ENCODE measurements around the gene F7. TPM values are rescaled to one million over a fixed set of nuclear protein-coding genes. Genes with fewer than 3 reads are reported as not detected.

Gene F7
- total and polyA plus RNA-seq, 5 experiments from 2014 or later, result 0.14 to 0.36 (median 0.16) TPM; not detected in 2

- POLR2A ChIA-PET, result no interaction called here
- no peak overlapping the region for H3K4me3 Mint-ChIP-seq
- peaks cover 0 to 22% (median 7%) of the 10 kb centered on the region in 3 donors for H3K36me3 Mint-ChIP-seq
- no peaks in the 10 kb centered on the region for H3K27me3 Mint-ChIP-seq
- no peak overlapping the region for H3K27ac Mint-ChIP-seq
- no peak for ATAC-seq
- peaks cover 0 to 3% (median 0%) of the 10 kb centered on the region in 4 donors for H3K4me1 Mint-ChIP-seq
- DNase-seq, result no peak
- no peaks in the 10 kb centered on the region for H3K9me3 Mint-ChIP-seq
Measured at GRCh38 chr13:113084094-113084942, 21.3 kb upstream of the F7 start.

- POLR2A ChIA-PET, result no interaction called here
- Mint-ChIP-seq H3K4me3 (no peak overlapping the region), H3K27me3 (no peaks in the 10 kb centered on the region), H3K36me3 (peaks cover 0 to 25% (median 7%) of the 10 kb centered on the region in 3 donors), H3K9me3 (no peaks in the 10 kb centered on the region), H3K4me1 (peaks cover 0 to 2% (median 0%) of the 10 kb centered on the region in 4 donors), H3K27ac (peak overlapping the region in 2 of 10 donors; percentile 27 to 38)
- DNase-seq (no peak), ATAC-seq (no peak)
Measured at GRCh38 chr13:113084943-113085540, 20.5 kb upstream of the F7 start.

- peaks cover 0 to 28% (median 7%) of the 10 kb centered on the region in 3 donors for H3K36me3 Mint-ChIP-seq
- H3K4me1 Mint-ChIP-seq, result peaks cover 0 to 2% (median 0%) of the 10 kb centered on the region in 4 donors
- DNase-seq (peak in 1 of 10 donors; percentile 22), ATAC-seq (no peak)
- H3K27me3 Mint-ChIP-seq, result no peaks in the 10 kb centered on the region
- POLR2A ChIA-PET, result interaction anchor here (0.6 kb wide), 1 partner anchor 926 kb away, joined by 3 read pairs; no protein-coding TSS in a partner anchor
- H3K9me3 Mint-ChIP-seq, result no peaks in the 10 kb centered on the region
- H3K4me3 Mint-ChIP-seq, result no peak overlapping the region
- H3K27ac Mint-ChIP-seq, result no peak overlapping the region
Measured at GRCh38 chr13:113086031-113086750, 19.4 kb upstream of the F7 start.

GRCh38 chr13:113086991-113087922 lies 18.3 kb upstream of the F7 start:
- Mint-ChIP-seq H3K27me3 (no peaks in the 10 kb centered on the region), H3K27ac (peak overlapping the region in 1 of 10 donors; percentile 43), H3K4me3 (no peak overlapping the region), H3K4me1 (peaks cover 0 to 2% (median 0%) of the 10 kb centered on the region in 4 donors), H3K36me3 (peaks cover 0 to 30% (median 7%) of the 10 kb centered on the region in 3 donors), H3K9me3 (no peaks in the 10 kb centered on the region)
- ATAC-seq (no peak), DNase-seq (peak in 1 of 10 donors; percentile 48)
- POLR2A ChIA-PET, result interaction anchor here (0.6 kb wide), 1 partner anchor 925 kb away, joined by 3 read pairs; no protein-coding TSS in a partner anchor

- Mint-ChIP-seq H3K27me3 (no peaks in the 10 kb centered on the region), H3K4me3 (no peak overlapping the region), H3K36me3 (peaks cover 0 to 30% (median 7%) of the 10 kb centered on the region in 3 donors), H3K4me1 (peaks cover 0 to 2% (median 0%) of the 10 kb centered on the region in 4 donors), H3K27ac (no peak overlapping the region), H3K9me3 (no peaks in the 10 kb centered on the region)
- DNase-seq (peak in 1 of 10 donors; percentile 23), ATAC-seq (no peak)
- POLR2A ChIA-PET, result no interaction called here
Measured at GRCh38 chr13:113087923-113088690, 17.5 kb upstream of the F7 start.

- Mint-ChIP-seq H3K36me3 (peaks cover 0 to 29% (median 7%) of the 10 kb centered on the region in 3 donors), H3K4me1 (peaks cover 0 to 2% (median 0%) of the 10 kb centered on the region in 4 donors), H3K27me3 (no peaks in the 10 kb centered on the region), H3K27ac (no peak overlapping the region), H3K4me3 (no peak overlapping the region), H3K9me3 (no peaks in the 10 kb centered on the region)
- POLR2A ChIA-PET, result no interaction called here
- ATAC-seq (no peak), DNase-seq (peak in 1 of 10 donors; percentile 22)
Measured at GRCh38 chr13:113088691-113089020, 16.9 kb upstream of the F7 start.

- POLR2A ChIA-PET, result no interaction called here
- Mint-ChIP-seq H3K27me3 (no peaks in the 10 kb centered on the region), H3K27ac (no peak overlapping the region), H3K4me1 (peaks cover 0 to 2% (median 0%) of the 10 kb centered on the region in 4 donors), H3K36me3 (peaks cover 0 to 27% (median 4%) of the 10 kb centered on the region in 3 donors), H3K4me3 (no peak overlapping the region), H3K9me3 (no peaks in the 10 kb centered on the region)
- ATAC-seq, result no peak
- DNase-seq, result peak in 1 of 10 donors; percentile 50
Measured at GRCh38 chr13:113089693-113090414, 15.7 kb upstream of the F7 start.

- Mint-ChIP-seq H3K27ac (no peak overlapping the region), H3K36me3 (peaks cover 0 to 23% (median 4%) of the 10 kb centered on the region in 3 donors)
Measured at GRCh38 chr13:113090415-113090770, 15.2 kb upstream of the F7 start.

GRCh38 chr13:113090806-113091205 lies 14.8 kb upstream of the F7 start:
- Mint-ChIP-seq H3K4me1 (peaks cover 0 to 2% (median under 1%) of the 10 kb centered on the region in 4 donors), H3K9me3 (no peaks in the 10 kb centered on the region), H3K36me3 (peaks cover 0 to 23% (median 4%) of the 10 kb centered on the region in 3 donors), H3K27ac (peak overlapping the region in 1 of 10 donors; percentile 74), H3K27me3 (no peaks in the 10 kb centered on the region), H3K4me3 (no peak overlapping the region)
- DNase-seq (peak in 1 of 10 donors; percentile 22), ATAC-seq (no peak)
- POLR2A ChIA-PET, result no interaction called here

More at GRCh38 chr13:113090415-113090770, 15.2 kb upstream of the F7 start:
- no peaks in the 10 kb centered on the region for H3K27me3 Mint-ChIP-seq
- DNase-seq (no peak), ATAC-seq (no peak)
- H3K4me3 Mint-ChIP-seq, result no peak overlapping the region
- H3K4me1 Mint-ChIP-seq, result peaks cover 0 to 2% (median under 1%) of the 10 kb centered on the region in 4 donors
- no peaks in the 10 kb centered on the region for H3K9me3 Mint-ChIP-seq
- POLR2A ChIA-PET, result no interaction called here

- DNase-seq, result peak in 1 of 10 donors; percentile 15
Measured at GRCh38 chr13:113091211-113091771, 14.3 kb upstream of the F7 start.

More at GRCh38 chr13:113091211-113091771, 14.3 kb upstream of the F7 start:
- Mint-ChIP-seq H3K27me3 (no peaks in the 10 kb centered on the region), H3K4me3 (no peak overlapping the region), H3K9me3 (no peaks in the 10 kb centered on the region), H3K36me3 (peaks cover 0 to 23% (median 4%) of the 10 kb centered on the region in 3 donors), H3K4me1 (peaks cover 0 to 2% (median under 1%) of the 10 kb centered on the region in 4 donors), H3K27ac (peak overlapping the region in 1 of 10 donors; percentile 74)
- POLR2A ChIA-PET, result no interaction called here
- ATAC-seq, result no peak

Measured in naive thymus-derived CD8-positive, alpha-beta T cell (primary cell).